ENCODE measurements around the gene AGK.
A peak's percentile ranks its signal among the peaks of the same experiment; 100 is the strongest.

The AGK gene, protein sequence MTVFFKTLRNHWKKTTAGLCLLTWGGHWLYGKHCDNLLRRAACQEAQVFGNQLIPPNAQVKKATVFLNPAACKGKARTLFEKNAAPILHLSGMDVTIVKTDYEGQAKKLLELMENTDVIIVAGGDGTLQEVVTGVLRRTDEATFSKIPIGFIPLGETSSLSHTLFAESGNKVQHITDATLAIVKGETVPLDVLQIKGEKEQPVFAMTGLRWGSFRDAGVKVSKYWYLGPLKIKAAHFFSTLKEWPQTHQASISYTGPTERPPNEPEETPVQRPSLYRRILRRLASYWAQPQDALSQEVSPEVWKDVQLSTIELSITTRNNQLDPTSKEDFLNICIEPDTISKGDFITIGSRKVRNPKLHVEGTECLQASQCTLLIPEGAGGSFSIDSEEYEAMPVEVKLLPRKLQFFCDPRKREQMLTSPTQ

DNA sequence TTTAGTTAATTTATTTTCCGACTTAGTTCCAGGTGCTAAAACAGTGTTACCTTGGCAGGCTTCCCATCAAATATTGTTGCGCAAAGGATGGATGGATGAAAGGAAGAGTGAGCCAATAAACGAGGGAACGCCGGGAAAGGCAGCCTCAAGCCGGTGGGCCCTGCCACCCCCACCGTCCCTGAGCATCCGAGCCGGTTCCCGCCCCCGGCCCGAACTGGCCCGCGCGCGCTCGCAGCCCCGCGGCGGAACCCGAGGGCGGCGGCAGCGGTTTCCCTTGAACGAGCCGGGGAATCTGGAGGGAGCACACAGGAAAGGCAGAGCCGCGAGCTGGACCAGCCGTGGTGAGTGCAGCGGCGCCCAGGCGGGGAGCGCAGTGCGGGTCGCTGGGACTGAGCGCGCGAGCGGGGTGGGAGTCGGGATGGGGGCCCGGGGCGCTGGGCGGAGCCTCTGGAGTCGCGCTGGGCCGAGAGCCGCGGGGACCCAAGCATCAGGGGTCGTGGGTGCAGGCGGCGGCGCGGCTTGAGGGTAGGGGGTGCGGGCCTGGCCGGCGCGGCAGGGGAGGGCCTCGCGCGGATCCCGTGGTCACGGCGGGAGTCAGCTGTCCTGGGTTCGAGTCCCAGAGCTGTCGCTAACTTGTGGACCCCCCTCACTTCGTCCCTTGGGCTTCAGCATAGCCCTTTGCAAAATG is at the start of gene AGK:
Gene AGK (plus strand): TSS at position 317 of the 688 bp plus-strand sequence. CDS start 4,057 bp downstream, outside the sequence.
- FAIRE-seq, result no peak
- DNase-seq (ENCODE audit: insufficient read length, low spot score), result peak; percentile 65
- TF ChIP-seq, protein P1, sequence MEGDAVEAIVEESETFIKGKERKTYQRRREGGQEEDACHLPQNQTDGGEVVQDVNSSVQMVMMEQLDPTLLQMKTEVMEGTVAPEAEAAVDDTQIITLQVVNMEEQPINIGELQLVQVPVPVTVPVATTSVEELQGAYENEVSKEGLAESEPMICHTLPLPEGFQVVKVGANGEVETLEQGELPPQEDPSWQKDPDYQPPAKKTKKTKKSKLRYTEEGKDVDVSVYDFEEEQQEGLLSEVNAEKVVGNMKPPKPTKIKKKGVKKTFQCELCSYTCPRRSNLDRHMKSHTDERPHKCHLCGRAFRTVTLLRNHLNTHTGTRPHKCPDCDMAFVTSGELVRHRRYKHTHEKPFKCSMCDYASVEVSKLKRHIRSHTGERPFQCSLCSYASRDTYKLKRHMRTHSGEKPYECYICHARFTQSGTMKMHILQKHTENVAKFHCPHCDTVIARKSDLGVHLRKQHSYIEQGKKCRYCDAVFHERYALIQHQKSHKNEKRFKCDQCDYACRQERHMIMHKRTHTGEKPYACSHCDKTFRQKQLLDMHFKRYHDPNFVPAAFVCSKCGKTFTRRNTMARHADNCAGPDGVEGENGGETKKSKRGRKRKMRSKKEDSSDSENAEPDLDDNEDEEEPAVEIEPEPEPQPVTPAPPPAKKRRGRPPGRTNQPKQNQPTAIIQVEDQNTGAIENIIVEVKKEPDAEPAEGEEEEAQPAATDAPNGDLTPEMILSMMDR (IDR thresholded peaks at IDR 0.05; ENCODE audit: insufficient read depth, missing control alignments), result no peak

DNA sequence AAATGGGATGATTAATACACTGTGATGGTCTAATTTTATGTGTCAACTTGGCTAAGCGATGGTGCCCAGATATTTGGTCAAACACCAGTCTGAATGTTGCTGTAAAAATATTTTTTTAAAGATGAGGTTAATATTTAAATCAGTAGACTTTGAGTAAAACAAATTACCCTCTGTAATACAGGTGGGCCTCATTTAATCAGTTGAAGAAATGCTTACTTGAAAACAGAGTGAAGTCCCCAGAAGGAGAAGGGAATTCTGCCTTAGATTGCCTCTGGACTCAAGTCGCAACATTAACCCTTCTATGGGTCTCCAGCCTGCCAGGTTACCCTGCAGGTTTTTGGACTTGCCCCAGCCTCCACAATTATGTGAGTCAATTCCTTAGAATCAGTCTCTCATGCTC is 49.8 kb upstream of the AGK start:
- FAIRE-seq (no peak), DNase-seq (ENCODE audit: insufficient read length, low spot score) (no peak)
- TF ChIP-seq, protein P1 (IDR thresholded peaks at IDR 0.05; ENCODE audit: insufficient read depth, missing control alignments), result no peak

DNA sequence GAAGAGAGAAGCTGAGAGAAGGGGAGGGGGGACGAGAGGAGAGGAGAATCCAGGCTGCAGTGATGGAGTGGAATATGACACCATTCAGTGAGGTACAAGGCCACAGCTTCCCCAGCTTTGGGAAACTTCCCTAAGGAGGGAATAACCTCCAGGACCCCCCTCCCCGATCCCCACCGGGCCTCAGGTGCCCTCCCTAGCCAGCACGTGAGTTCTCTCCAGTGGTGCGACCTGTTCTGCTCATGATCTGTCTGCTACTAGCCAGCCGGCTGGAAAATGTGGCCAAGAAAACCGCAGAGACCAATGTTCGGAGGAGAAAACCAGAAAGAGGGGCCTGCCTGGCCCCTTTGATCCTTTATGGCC is 39.9 kb upstream of the AGK start:
- no peak for DNase-seq (ENCODE audit: insufficient read length, low spot score)
- TF ChIP-seq, protein P1 (IDR thresholded peaks at IDR 0.05; ENCODE audit: insufficient read depth, missing control alignments), result no peak
- no peak for FAIRE-seq

DNA sequence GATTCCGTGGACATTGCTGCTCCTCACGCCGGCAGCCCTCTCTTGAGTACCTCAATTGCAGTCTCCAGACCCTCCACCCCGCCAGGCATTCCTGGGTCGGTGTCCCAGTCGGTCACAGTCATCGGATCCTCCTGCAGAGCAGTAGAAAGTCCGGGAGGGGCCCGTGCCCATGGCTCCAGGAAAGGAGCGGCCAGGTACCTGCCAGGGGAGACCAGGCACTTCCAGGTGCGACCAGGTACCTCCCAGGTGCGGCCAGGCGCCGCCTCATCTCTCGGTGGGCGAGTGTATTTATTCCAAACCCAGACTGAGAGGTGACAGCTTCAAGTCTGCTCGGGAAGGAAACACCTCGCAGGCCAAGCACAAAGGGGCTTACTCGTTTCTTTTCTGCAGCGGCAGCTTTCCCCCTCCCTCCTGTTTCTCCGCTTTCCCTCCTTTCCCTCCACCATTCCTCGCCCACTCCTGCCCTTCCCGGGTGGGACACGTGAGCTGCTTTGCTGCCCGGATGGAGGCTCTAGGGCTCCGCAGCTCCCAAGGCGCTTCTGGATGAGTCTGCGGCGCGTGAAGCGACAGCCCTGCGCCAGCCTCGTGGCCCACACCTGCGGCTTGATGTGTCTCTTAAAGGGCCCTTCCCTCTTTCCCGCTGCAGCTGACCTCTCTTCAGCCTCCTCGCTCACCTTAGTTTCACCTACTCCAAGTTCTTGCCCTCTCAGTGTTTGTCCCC is 39.4 kb upstream of the AGK start:
- FAIRE-seq, result no peak
- TF ChIP-seq, protein P1 (IDR thresholded peaks at IDR 0.05; ENCODE audit: insufficient read depth, missing control alignments), result no peak
- DNase-seq (ENCODE audit: insufficient read length, low spot score), result no peak

DNA sequence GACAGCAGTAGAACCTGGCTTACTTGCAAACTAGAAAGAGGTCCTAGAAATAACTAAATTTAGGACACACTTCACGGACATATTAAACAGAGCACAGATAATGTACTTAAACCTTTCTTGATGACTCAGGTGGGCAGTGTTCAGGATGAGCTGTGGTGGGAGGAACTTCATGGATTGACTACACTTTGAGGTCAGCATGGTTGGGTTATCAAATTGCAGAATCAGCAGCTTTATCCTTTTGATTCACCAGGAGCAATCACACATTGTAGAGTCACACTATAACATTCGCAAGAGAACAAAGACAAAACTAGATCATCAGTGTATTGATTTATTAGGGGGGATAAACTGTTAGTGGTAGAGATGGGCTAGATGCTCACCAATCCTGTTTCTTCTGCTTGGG is 38.6 kb upstream of the AGK start:
- TF ChIP-seq, protein P1 (IDR thresholded peaks at IDR 0.05; ENCODE audit: insufficient read depth, missing control alignments), result no peak
- FAIRE-seq (no peak), DNase-seq (ENCODE audit: insufficient read length, low spot score) (no peak)

DNA sequence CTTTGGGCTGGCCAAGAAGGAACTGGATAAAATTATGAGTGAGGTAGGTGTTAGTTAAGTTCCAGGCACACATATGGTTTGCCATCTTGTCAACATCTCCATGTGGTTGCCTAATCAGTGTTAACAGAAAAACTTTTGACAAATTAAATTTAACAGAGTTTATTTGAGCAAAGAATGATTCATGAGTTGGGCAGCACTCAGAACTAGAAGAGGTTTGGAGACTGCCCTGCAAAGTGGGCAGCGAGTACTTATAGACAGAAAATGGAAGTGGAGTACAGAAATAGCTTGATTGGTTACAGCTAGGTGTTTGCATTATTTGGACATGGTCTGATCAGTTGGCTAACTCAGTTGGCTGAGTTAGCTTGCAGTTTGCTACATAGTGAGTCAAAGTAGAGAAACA is 37.5 kb upstream of the AGK start:
- TF ChIP-seq, protein P1 (IDR thresholded peaks at IDR 0.05; ENCODE audit: insufficient read depth, missing control alignments), result no peak
- no peak for DNase-seq (ENCODE audit: insufficient read length, low spot score)
- FAIRE-seq, result no peak
